ENCODE measurements around the gene OTOP1.

GRCh38 chr4:4249866-4250265 is 23.1 kb upstream of the OTOP1 start:
- TF ChIP-seq CTCF (IDR thresholded peaks at IDR 0.05; ENCODE audit: low read depth, low read length, missing input control): no peak
- TF ChIP-seq HNF4A (conservative IDR thresholded peaks at IDR 0.05): no peak
- no peak for TF ChIP-seq JUND (IDR thresholded peaks at IDR 0.05)
- TF ChIP-seq ZBTB33 (IDR thresholded peaks at IDR 0.05): no peak
- no peak for TF ChIP-seq TAF1 (conservative IDR thresholded peaks at IDR 0.05)
- no peak for TF ChIP-seq GABPA (IDR thresholded peaks at IDR 0.05 in 1 of 2, conservative IDR thresholded peaks at IDR 0.05 in 1 of 2)
- no peak for TF ChIP-seq ATF3 (IDR thresholded peaks at IDR 0.05)
- no peak for TF ChIP-seq MAX (IDR thresholded peaks at IDR 0.05)
- TF ChIP-seq SP1 (IDR thresholded peaks at IDR 0.05): no peak
